ENCODE measurements around the gene FGB. TPM values are rescaled to one million over a fixed set of nuclear protein-coding genes. Genes with fewer than 3 reads are reported as not detected.

The FGB gene
- total and polyA plus RNA-seq, 2 donors (not counting 1 experiment from before 2014, with no cell fraction given) = not detected

DNA sequence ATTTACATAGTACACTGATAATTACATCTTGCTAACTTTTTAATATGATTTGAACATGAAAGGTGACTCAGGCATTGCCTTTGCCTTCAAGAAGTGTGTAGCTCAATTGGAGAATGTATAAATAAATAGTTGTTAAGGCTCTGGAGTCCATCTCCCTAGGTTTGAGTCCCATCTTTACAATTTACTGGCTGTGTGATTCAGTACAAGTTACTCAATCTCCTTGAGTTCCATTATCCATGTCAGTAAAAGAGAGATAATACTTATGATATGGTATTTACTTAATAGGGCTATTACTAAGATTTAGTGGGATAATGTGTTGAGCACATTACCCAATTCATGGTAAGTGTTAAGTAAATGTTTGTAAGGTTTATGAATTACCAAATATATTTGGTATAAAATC is 51.5 kb downstream of the FGB start:
- Histone ChIP-seq H3K4me3 (replicated peaks in 1 of 4; ENCODE audit: control extremely low read depth in 1 of 4, insufficient read depth in 1 of 4, low read depth in 3 of 4, low read length in 4 of 4) (no peak overlapping the region), H3K27ac (ENCODE audit: insufficient read depth, low read length) (no peak overlapping the region), H3K4me1 (ENCODE audit: control insufficient read depth, extremely low read depth, insufficient read depth, low read length) (no peaks in the 10 kb centered on the region), H3K9me3 (ENCODE audit: control insufficient read depth, insufficient read depth, low read depth, low read length) (no peaks in the 10 kb centered on the region), H3K4me2 (ENCODE audit: extremely low read depth, insufficient read depth, low read length) (no peak overlapping the region), H3K9ac (ENCODE audit: insufficient read depth, low read length) (no peak overlapping the region), H3K79me2 (ENCODE audit: control insufficient read depth, insufficient read depth, low read length) (no peaks in the 10 kb centered on the region), H3K36me3 (ENCODE audit: control insufficient read depth, insufficient read depth, low read length) (no peaks in the 10 kb centered on the region), H3K27me3 (ENCODE audit: control insufficient read depth, insufficient read depth, low read length) (no peaks in the 10 kb centered on the region), H4K20me1 (ENCODE audit: control insufficient read depth, extremely low read depth, insufficient read depth, low read length) (no peaks in the 10 kb centered on the region), H2AFZ (ENCODE audit: low read length) (no peak overlapping the region)
- no peak for DNase-seq (ENCODE audit: low read depth in 2 of 2)
- TF ChIP-seq, protein P1, sequence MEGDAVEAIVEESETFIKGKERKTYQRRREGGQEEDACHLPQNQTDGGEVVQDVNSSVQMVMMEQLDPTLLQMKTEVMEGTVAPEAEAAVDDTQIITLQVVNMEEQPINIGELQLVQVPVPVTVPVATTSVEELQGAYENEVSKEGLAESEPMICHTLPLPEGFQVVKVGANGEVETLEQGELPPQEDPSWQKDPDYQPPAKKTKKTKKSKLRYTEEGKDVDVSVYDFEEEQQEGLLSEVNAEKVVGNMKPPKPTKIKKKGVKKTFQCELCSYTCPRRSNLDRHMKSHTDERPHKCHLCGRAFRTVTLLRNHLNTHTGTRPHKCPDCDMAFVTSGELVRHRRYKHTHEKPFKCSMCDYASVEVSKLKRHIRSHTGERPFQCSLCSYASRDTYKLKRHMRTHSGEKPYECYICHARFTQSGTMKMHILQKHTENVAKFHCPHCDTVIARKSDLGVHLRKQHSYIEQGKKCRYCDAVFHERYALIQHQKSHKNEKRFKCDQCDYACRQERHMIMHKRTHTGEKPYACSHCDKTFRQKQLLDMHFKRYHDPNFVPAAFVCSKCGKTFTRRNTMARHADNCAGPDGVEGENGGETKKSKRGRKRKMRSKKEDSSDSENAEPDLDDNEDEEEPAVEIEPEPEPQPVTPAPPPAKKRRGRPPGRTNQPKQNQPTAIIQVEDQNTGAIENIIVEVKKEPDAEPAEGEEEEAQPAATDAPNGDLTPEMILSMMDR (conservative IDR thresholded peaks at IDR 0.05 in 1 of 2, IDR thresholded peaks at IDR 0.05 in 1 of 2; ENCODE audit: low read depth in 1 of 2, low read length in 2 of 2) = no peak
- no peak for TF ChIP-seq EZH2 (IDR thresholded peaks at IDR 0.05; ENCODE audit: low read length, missing control alignments)

- Histone ChIP-seq H3K9ac (ENCODE audit: insufficient read depth, low read length) (no peak overlapping the region), H3K27ac (ENCODE audit: insufficient read depth, low read length) (no peak overlapping the region), H3K79me2 (ENCODE audit: control insufficient read depth, insufficient read depth, low read length) (no peaks in the 10 kb centered on the region), H3K4me3 (replicated peaks in 1 of 4; ENCODE audit: control extremely low read depth in 1 of 4, insufficient read depth in 1 of 4, low read depth in 3 of 4, low read length in 4 of 4) (no peak overlapping the region), H4K20me1 (ENCODE audit: control insufficient read depth, extremely low read depth, insufficient read depth, low read length) (no peaks in the 10 kb centered on the region), H3K4me1 (ENCODE audit: control insufficient read depth, extremely low read depth, insufficient read depth, low read length) (no peaks in the 10 kb centered on the region), H3K4me2 (ENCODE audit: extremely low read depth, insufficient read depth, low read length) (no peak overlapping the region), H3K9me3 (ENCODE audit: control insufficient read depth, insufficient read depth, low read depth, low read length) (no peaks in the 10 kb centered on the region), H3K27me3 (ENCODE audit: control insufficient read depth, insufficient read depth, low read length) (no peaks in the 10 kb centered on the region), H2AFZ (ENCODE audit: low read length) (no peak overlapping the region), H3K36me3 (ENCODE audit: control insufficient read depth, insufficient read depth, low read length) (no peaks in the 10 kb centered on the region)
- TF ChIP-seq, protein P1 (conservative IDR thresholded peaks at IDR 0.05 in 1 of 2, IDR thresholded peaks at IDR 0.05 in 1 of 2; ENCODE audit: low read depth in 1 of 2, low read length in 2 of 2) = no peak
- TF ChIP-seq EZH2 (IDR thresholded peaks at IDR 0.05; ENCODE audit: low read length, missing control alignments) = no peak
- DNase-seq (ENCODE audit: low read depth in 2 of 2) = no peak
These were observed 52.4 kb downstream of the FGB start for GRCh38 chr4:154615211-154615610.

DNA sequence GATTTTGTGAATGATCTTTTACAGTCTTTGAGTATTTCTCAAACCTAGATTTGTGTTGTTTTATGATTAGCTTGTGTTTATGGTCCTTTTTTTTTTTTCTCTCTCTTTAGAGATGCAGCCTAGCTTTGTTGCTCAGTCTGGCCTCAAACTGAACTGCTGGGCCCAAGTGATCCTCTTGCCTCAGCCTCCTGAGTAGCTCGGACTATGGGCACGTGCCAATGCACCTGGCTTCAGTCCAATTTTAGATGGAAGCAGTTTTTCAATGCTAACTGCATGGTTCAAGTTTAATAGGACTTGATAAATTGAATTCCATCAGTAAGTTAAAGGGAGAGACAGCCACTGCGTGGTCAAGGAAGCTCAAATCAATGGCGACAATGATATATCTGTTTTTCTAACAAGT is 53.5 kb downstream of the FGB start:
- H3K36me3 ChIP-seq (ENCODE audit: control insufficient read depth, insufficient read depth, low read length) = no peaks in the 10 kb centered on the region
- DNase-seq (ENCODE audit: low read depth in 2 of 2) = no peak

More for the DNA sequence above, 53.5 kb downstream of the FGB start:
- Histone ChIP-seq H3K4me3 (replicated peaks in 1 of 4; ENCODE audit: control extremely low read depth in 1 of 4, insufficient read depth in 1 of 4, low read depth in 3 of 4, low read length in 4 of 4) (no peak overlapping the region), H3K79me2 (ENCODE audit: control insufficient read depth, insufficient read depth, low read length) (no peaks in the 10 kb centered on the region), H2AFZ (ENCODE audit: low read length) (no peak overlapping the region), H3K27ac (ENCODE audit: insufficient read depth, low read length) (no peak overlapping the region), H3K4me1 (ENCODE audit: control insufficient read depth, extremely low read depth, insufficient read depth, low read length) (no peaks in the 10 kb centered on the region), H3K27me3 (ENCODE audit: control insufficient read depth, insufficient read depth, low read length) (no peaks in the 10 kb centered on the region), H3K9ac (ENCODE audit: insufficient read depth, low read length) (no peak overlapping the region), H3K4me2 (ENCODE audit: extremely low read depth, insufficient read depth, low read length) (no peak overlapping the region), H3K9me3 (ENCODE audit: control insufficient read depth, insufficient read depth, low read depth, low read length) (no peaks in the 10 kb centered on the region), H4K20me1 (ENCODE audit: control insufficient read depth, extremely low read depth, insufficient read depth, low read length) (no peaks in the 10 kb centered on the region)
- no peak for TF ChIP-seq EZH2 (IDR thresholded peaks at IDR 0.05; ENCODE audit: low read length, missing control alignments)
- TF ChIP-seq, protein P1 (conservative IDR thresholded peaks at IDR 0.05 in 1 of 2, IDR thresholded peaks at IDR 0.05 in 1 of 2; ENCODE audit: low read depth in 1 of 2, low read length in 2 of 2) = no peak
